ENCODE results near the gene IFNLR1. TPM values are rescaled to one million over a fixed set of nuclear protein-coding genes. Genes with fewer than 3 reads are reported as not detected.

The IFNLR1 gene
- total and polyA plus RNA-seq, 3 donors from 2014 or later: 0.63 to 1.6 (median 1.5) TPM

DNA sequence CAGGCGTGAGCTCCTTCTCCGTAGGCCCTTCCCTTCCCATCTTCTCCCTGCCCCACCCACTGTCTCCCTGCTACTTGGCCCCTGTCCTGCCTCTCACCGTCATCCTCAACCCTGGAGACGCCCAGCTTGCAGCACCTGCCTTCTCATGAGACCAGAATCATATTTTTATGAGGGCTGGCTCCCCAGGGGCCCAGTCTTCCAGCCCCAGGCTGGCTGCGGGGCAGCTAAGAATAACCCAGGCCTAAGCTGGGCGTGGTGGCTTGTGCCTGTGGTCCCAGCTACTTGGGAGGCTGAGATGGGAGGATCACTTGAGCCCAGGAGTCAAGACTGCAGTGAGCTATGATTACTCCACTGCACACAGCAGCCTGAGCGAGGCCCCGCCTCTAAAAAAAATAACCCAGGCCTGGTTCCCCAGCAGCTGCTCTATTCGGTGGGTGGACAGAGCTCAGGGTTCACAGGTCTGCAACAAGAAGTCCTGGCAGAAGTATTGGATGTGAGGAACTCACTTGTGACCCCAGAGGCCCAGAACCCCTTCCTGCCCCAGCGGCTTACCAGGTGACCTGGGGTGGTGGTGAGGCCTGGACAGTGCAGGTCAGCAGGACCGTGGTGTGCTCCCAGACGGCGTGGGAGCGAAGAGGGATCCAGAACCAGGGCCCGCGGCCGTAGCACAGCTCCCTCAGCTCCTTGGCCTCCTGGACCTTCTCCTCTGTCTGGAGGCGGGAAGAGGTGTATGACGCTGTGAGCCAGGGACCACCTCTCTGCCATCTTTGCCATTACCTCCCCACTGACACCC, 81.5 kb downstream of the IFNLR1 start:
- Histone ChIP-seq H3K4me3 (no peak overlapping the region), H3K27ac (peak overlapping the region; percentile 64 to 73), H3K36me3 (ENCODE audit: low read depth, missing control alignments) (no peaks in the 10 kb centered on the region), H3K4me1 (peaks cover 38% of the 10 kb centered on the region), H3K27me3 (no peaks in the 10 kb centered on the region), H3K9me3 (no peaks in the 10 kb centered on the region)
- WGBS, 2 donors: 73% methylated on average over 9 to 19 of the region's 19 CpGs
- TF ChIP-seq, protein P1, sequence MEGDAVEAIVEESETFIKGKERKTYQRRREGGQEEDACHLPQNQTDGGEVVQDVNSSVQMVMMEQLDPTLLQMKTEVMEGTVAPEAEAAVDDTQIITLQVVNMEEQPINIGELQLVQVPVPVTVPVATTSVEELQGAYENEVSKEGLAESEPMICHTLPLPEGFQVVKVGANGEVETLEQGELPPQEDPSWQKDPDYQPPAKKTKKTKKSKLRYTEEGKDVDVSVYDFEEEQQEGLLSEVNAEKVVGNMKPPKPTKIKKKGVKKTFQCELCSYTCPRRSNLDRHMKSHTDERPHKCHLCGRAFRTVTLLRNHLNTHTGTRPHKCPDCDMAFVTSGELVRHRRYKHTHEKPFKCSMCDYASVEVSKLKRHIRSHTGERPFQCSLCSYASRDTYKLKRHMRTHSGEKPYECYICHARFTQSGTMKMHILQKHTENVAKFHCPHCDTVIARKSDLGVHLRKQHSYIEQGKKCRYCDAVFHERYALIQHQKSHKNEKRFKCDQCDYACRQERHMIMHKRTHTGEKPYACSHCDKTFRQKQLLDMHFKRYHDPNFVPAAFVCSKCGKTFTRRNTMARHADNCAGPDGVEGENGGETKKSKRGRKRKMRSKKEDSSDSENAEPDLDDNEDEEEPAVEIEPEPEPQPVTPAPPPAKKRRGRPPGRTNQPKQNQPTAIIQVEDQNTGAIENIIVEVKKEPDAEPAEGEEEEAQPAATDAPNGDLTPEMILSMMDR (IDR thresholded peaks at IDR 0.05): no peak
- no peak for TF ChIP-seq POLR2A (IDR thresholded peaks at IDR 0.05)
- DNase-seq: peak; percentile 53
- intact Hi-C loops (cut with DNase I; ENCODE audit: low total_unique reads): no loop called here

DNA sequence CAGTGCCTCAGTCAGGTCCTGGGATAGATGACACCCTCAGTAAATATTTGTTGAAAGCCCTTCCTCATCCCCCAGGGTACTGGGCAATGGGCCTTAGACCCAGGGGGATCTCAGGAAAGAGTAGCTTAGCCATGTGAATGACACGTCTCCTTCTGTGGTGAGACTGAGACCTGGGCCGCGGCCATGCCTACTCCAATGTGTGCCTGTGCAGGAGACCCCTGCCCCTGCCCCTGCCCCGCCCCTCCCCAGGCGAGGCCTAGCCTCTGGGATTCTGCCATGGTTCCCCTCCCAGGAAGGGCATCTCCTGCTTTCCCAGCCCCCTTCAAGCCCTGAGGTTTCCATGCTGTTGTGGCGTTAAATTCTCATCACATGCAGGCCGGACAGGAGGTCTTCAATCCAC, 82.2 kb downstream of the IFNLR1 start:
- no peak for DNase-seq
- no peaks in the 10 kb centered on the region for H3K9me3 ChIP-seq
- H3K4me3 ChIP-seq: no peak overlapping the region
- intact Hi-C loops (cut with DNase I; ENCODE audit: low total_unique reads): no loop called here
- H3K4me1 ChIP-seq: peaks cover 37% of the 10 kb centered on the region
- peak overlapping the region; percentile 64 to 73 for H3K27ac ChIP-seq
- no peak for TF ChIP-seq POLR2A (IDR thresholded peaks at IDR 0.05)
- TF ChIP-seq, protein P1 (IDR thresholded peaks at IDR 0.05): no peak
- H3K27me3 ChIP-seq: no peaks in the 10 kb centered on the region
- WGBS, 2 donors: 93 to 94% methylated on average over 6 to 7 of the region's 7 CpGs
- no peaks in the 10 kb centered on the region for H3K36me3 ChIP-seq (ENCODE audit: low read depth, missing control alignments)

Other genes with a start within 250 kb of the IFNLR1 start
- 10 to 100 TPM; 61.5 to 68.1 TPM for gene PNRC2, start 227.5 kb downstream of the IFNLR1 start, total RNA-seq
- gene PNRC2, start 227.5 kb downstream of the IFNLR1 start, polyA plus RNA-seq (ENCODE audit: insufficient read depth, low read depth, low replicate concordance): 57.7 TPM
- 100 to 1,000 TPM; 124 to 141 TPM for gene SRSF10, start 207.0 kb downstream of the IFNLR1 start, total RNA-seq
- gene SRSF10, start 207.0 kb downstream of the IFNLR1 start, polyA plus RNA-seq (ENCODE audit: insufficient read depth, low read depth, low replicate concordance): 113 TPM
- 10 to 100 TPM; 26.8 to 39.5 TPM for gene MYOM3, start 75.2 kb downstream of the IFNLR1 start, total RNA-seq
- gene MYOM3, start 75.2 kb downstream of the IFNLR1 start, polyA plus RNA-seq (ENCODE audit: insufficient read depth, low read depth, low replicate concordance): 22.4 TPM
- under 1 TPM; 0.31 to 0.93 TPM for gene IL22RA1, start 44.1 kb downstream of the IFNLR1 start, total RNA-seq
- gene IL22RA1, start 44.1 kb downstream of the IFNLR1 start, polyA plus RNA-seq (ENCODE audit: insufficient read depth, low read depth, low replicate concordance): 0.95 TPM
- gene GRHL3, start 132.1 kb upstream of the IFNLR1 start, total RNA-seq: 1 to 10 TPM; 2.7 to 3.2 TPM
- gene GRHL3, start 132.1 kb upstream of the IFNLR1 start, polyA plus RNA-seq (ENCODE audit: insufficient read depth, low read depth, low replicate concordance): 9.5 TPM
- gene STPG1, start 226.5 kb upstream of the IFNLR1 start, total RNA-seq: 10 to 100 TPM; 25.1 to 45.9 TPM
- gene STPG1, start 226.5 kb upstream of the IFNLR1 start, polyA plus RNA-seq (ENCODE audit: insufficient read depth, low read depth, low replicate concordance): 67.6 TPM
- gene NIPAL3, start 228.5 kb upstream of the IFNLR1 start, total RNA-seq: 10 to 100 TPM; 33.1 to 46.0 TPM
- 11.2 TPM for gene NIPAL3, start 228.5 kb upstream of the IFNLR1 start, polyA plus RNA-seq (ENCODE audit: insufficient read depth, low read depth, low replicate concordance)

Data from testis (tissue), 3 donors.